Brain microvascular endothelial cell (primary cell): Measurements from ENCODE around the gene CST6.

Source experiments
- DNase-seq: peaks from one replicate; pipeline ENCODE4 v3.0.0-alpha.2; 2020
- H3K27ac ChIP-seq: fragments of 250-450 bp; sonication (Bioruptor Pico); 2 replicates; pipeline ENCODE4 v1.5.1; 2020; ENCODE audit warnings: mild to moderate bottlenecking, moderate library complexity
- H3K27me3 ChIP-seq: fragments of 250-450 bp; sonication (Bioruptor Pico); replicated peaks from 2 replicates; pipeline ENCODE4 v1.5.1; 2020; ENCODE audit warnings: mild to moderate bottlenecking
- H3K36me3 ChIP-seq: fragments of 250-450 bp; sonication (Bioruptor Pico); replicated peaks from 2 replicates; pipeline ENCODE4 v1.5.1; 2020; ENCODE audit warnings: mild to moderate bottlenecking
- H3K4me3 ChIP-seq: 2 replicates; pipeline ENCODE4 v1.5.1; 2011; ENCODE audit warnings: low read depth, mild to moderate bottlenecking, control low read depth, low read length, moderate library complexity
- CTCF ChIP-seq: IDR thresholded peaks from 2 replicates; pipeline ENCODE4 v1.5.1; 2011; ENCODE audit warnings: low read depth, mild to moderate bottlenecking, moderate library complexity, low read length, control low read depth, inconsistent platforms; ENCODE audit errors: missing control alignments
- in situ Hi-C: cut with HindIII; loops from 2 replicates; pipeline ENCODE4 v1.10.0; 2017; ENCODE audit warnings: low sequenced_read_pairs, low pct_ligation_motif_present

The CST6 gene

GRCh38 chr11:66035653-66036333, 24.0 kb downstream of the CST6 start:
- no peak overlapping the region for H3K4me3 ChIP-seq
- in situ Hi-C loops: no loop called here
- DNase-seq: no peak
- no peak overlapping the region for H3K27ac ChIP-seq
- no peaks in the 10 kb centered on the region for H3K36me3 ChIP-seq
- no peak for TF ChIP-seq CTCF
- H3K27me3 ChIP-seq: no peaks in the 10 kb centered on the region

- Histone ChIP-seq H3K27me3 (no peaks in the 10 kb centered on the region), H3K4me3 (no peak overlapping the region), H3K27ac (no peak overlapping the region), H3K36me3 (no peaks in the 10 kb centered on the region)
- no peak for DNase-seq
- in situ Hi-C loops: no loop called here
- no peak for TF ChIP-seq CTCF
Observed at GRCh38 chr11:66036334-66036710, 24.5 kb downstream of the CST6 start.

- Histone ChIP-seq H3K36me3 (no peaks in the 10 kb centered on the region), H3K27me3 (no peaks in the 10 kb centered on the region)
- in situ Hi-C loops: no loop called here
Observed at GRCh38 chr11:66037327-66037726, 25.5 kb downstream of the CST6 start.

GRCh38 chr11:66039765-66040164, 28.0 kb downstream of the CST6 start:
- no peak for TF ChIP-seq CTCF
- H3K36me3 ChIP-seq: no peaks in the 10 kb centered on the region
- H3K27me3 ChIP-seq: no peaks in the 10 kb centered on the region
- H3K27ac ChIP-seq: no peak overlapping the region
- in situ Hi-C loops: no loop called here
- DNase-seq: no peak
- no peak overlapping the region for H3K4me3 ChIP-seq

More at GRCh38 chr11:66037327-66037726, 25.5 kb downstream of the CST6 start:
- Histone ChIP-seq H3K27ac (no peak overlapping the region), H3K4me3 (no peak overlapping the region)
- no peak for DNase-seq
- TF ChIP-seq CTCF: no peak

GRCh38 chr11:66042227-66042995, 30.6 kb downstream of the CST6 start:
- no peaks in the 10 kb centered on the region for H3K36me3 ChIP-seq
- no peak for DNase-seq
- no peak overlapping the region for H3K4me3 ChIP-seq
- no peak for TF ChIP-seq CTCF
- H3K27ac ChIP-seq: no peak overlapping the region
- no peaks in the 10 kb centered on the region for H3K27me3 ChIP-seq
- in situ Hi-C loops: no loop called here
